Central memory CD4-positive, alpha-beta T cell (primary cell): ENCODE data around the gene MTOR.
"Not testable (repeated sequence)": the region's sequence is repeated elsewhere in the genome, so short reads cannot be mapped to it uniquely, and the experiment has no call there.

Experiments
- DNase-seq: peaks from one replicate; pipeline ENCODE4 v3.0.0; 2022

MTOR gene

GRCh38 chr1:11279630-11280029 is 17.3 kb upstream of the MTOR start:
- DNase-seq = no peak

- DNase-seq = no peak
Observed at GRCh38 chr1:11279152-11279551, 16.8 kb upstream of the MTOR start.

- peak; percentile 7 for DNase-seq
Observed at GRCh38 chr1:11273595-11274234, 11.4 kb upstream of the MTOR start.

DNA sequence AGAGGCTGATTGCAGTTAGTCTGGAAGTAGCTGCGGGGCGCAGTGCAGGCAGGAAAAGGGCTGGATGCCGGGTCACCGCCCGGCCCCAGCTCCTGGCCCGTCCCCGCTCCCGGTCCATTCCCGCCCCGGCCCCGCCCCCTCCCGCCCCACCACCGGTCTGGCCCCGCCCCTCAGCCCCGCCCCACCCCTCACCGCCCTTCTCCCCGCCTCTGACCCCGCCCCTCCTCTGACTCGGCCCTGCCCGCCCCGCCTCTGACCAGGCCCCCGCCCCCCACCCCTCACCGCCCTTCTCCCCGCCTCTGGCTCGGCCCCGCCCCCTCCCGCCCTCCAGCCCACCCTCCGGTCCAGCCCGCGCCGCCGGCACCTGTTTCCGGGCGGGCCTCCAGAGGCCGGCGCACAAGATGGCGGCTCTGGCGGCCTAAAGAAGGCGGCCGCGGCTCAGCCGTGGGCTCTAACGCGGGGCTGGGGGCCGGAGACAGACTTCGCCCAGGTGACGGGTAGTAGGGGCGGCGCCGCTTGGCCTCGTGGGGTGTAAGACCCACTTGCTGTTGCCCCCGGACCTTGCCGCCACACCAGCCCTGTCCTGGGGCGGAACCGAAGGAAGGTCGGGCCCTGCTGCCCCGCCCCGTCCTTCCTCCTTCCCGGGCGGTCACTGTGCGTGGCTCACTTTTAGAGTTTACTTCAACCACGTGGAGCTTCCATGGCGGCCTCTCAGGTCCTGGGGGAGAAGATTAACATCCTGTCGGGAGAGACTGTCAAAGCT is 10.7 kb upstream of the MTOR start, which contains the start of gene UBIAD1:
Gene UBIAD1, plus strand, starts transcription at position 367 of the 763 bp plus-strand sequence. Its CDS starts 334 bp downstream, at position 701.
- DNase-seq = peak; percentile 77

DNA sequence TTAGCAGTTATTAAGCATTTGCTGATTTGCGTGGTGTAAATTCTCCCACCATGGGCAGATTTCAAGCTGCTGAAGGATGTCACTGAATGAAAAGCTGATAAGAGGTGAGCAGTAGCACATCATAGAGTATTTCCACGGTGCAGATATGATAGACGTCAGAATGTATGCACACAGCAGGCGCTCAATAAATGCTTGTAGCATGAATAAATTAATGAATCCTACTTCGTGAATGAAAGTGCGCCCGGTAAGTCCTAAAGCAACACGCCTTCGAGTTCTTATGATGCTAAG is 10.1 kb upstream of the MTOR start:
- DNase-seq = no peak

DNA sequence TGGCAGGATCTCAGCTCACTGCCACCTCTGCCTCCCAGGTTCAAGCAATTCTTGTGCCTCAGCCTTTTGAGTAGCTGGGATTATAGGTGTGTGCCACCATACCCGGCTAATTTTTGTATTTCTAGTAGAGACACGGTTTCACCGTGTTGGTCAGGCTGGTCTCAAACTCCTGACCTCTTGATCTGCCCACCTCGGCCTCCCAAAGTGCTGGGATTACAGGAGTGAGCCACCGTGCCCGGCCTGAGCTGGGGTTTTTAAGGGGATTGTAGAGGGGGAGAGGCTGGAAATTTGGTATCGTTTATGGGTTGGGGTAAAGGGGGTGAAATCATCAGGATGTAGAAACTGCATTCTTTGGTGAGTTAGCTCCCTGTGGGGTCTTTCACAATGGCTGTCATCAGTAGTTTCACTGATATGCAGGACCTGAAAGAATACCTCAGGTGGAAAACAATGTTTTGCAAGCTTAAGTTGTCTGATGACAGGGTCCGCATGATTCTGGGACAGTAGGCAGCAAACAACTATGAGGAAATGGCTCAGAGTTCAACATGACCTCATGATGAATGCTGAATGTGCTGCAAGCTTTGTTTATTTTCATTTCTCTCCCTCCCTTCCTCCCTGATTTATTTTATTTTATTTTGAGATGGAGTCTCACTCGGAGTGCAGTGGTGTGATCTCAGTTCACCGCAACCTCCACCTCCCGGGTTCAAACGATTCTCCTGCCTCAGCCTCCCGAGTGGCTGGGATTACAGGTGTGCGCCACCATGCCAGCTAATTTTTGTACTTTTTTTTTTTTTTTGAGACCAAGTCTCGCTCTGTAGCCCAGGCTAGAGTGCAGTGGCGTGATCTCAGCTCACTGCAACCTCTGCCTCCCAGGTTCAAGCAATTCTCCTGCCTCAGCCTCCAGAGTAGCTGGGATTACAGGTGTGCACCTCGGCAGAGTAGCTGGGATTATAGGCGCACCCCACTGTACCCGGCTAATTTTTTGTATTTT is 5.3 kb upstream of the MTOR start:
- DNase-seq = not testable (repeated sequence)

- DNase-seq = no peak
Observed at GRCh38 chr1:11266268-11267074, 4.1 kb upstream of the MTOR start.

GRCh38 chr1:11256299-11256698 is 6.1 kb downstream of the MTOR start:
- DNase-seq = no peak

DNA sequence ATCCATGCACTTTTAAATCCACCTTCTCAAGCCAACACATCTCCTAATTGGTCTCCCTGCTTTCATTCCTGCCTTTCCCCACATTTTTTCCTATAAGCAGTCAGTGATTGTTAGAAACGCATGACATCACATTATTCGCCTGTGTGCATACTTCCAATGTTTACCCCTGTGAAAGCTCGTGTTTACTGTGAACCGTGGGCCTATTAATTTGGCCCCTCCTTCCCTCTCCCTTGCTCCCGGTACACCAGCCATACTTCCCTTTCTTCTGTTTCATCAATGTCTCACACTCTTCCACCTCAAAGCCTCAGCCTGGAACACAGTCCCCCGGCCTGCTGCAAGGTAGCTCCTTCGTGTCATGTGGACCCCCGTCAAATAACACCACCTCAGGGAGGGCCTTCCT is 9.1 kb downstream of the MTOR start:
- DNase-seq = no peak

GRCh38 chr1:11252538-11252937 is 9.8 kb downstream of the MTOR start:
- DNase-seq = no peak

- no peak for DNase-seq
Observed at GRCh38 chr1:11248169-11248568, 14.2 kb downstream of the MTOR start.

GRCh38 chr1:11245904-11246719 is 16.2 kb downstream of the MTOR start:
- peak; percentile 58 for DNase-seq

GRCh38 chr1:11245248-11245647 is 17.1 kb downstream of the MTOR start:
- DNase-seq = no peak

DNA sequence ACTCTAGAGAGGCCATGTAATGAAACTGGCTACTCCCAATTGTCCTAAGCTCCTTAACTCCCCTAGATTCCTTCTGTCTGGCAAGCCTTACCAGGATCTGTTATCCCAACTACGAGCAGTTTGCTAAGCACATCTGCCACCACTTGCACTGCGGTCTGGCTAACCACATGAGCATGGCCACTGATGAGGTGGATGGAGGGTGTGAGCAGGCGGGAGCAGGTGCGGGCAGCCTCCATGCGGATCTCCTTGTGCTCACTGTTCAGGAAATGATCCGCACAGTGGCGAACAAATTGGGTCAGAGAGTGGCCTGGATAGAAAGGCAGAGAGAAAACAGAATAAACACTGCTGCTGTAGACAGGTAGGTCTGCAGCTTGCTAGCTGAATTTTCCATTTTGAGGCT is 24.0 kb downstream of the MTOR start:
- DNase-seq = no peak

DNA sequence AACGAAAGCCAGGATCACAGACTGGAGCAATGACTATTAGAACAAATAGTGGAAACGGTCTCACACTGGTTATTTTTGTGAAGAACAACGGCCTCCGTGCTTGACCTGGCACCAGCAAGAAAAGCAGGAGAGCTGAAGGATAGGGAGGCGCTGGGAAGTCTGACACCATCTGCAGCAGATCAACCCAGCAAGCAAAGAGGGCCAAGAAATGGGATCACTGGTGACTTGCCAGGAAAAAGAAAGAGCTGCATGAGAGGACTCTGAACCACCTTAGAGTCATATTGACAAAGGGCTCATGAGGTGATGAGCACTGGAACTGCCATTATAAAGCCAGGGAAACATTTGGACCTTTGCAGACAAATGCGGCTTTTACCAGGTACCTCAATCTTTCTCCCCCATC is 25.0 kb downstream of the MTOR start:
- no peak for DNase-seq

GRCh38 chr1:11233208-11233607 is 29.1 kb downstream of the MTOR start:
- DNase-seq = no peak

DNA sequence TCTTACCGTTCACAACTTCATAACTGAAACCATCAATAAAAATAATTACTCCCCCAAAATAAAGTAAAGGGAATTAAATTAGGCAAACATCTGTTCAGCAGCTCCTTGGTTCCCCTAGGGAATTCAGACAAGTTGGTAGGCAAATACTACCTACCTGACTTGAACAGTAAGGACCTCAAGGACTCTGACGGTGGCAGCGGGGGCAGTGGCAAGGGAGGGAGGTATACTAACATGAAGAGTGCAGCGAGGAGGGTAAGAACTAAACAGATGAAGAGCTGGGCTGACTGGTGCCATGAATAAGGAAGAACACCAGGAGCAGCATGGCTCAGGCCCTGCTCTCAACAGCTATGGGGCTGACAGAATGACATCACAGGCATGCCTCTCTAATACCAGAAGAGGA is 33.1 kb downstream of the MTOR start:
- no peak for DNase-seq

DNA sequence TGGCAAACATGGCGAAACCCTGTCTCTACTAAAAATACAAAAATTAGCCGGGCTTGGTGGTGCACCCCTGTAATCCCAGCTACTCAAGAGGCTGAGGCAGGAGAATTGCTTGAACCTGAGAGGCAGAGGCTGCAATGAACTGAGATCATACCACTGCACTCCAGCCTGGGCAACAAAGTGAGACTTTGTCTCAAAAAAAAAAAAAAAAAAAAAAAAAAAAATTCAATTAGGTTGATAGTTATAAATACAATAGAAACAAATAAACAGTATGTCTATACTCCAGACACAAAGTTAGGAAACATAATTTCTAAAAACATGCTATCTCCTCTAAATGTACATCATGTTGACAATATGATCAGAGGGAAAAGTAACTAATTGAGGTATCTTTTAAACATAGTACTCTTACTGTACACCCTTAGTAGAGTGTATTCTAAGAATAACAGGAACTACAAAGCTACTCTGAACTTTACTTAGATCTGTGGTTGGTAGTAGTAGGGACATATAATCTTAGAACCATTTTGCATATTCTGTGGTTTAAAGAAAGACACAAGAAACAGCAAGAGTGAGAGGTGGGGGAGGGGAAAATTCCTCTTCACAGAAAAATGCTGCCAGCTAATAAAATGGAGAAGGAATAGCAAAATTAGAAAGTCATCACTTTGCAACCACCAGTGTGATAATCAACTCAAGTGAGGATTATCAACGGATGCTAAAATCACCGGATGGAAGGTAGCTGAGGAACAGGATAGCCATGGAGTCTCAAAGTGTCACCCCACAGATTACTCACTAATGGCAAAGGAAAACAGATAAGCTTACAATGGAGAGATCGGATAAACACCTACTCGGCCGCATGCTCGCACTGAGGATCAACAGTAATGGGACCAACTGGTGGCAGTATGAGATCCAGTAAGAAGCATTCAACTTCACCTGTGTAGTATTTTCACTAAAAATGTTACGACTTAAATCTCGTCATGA is 35.0 kb downstream of the MTOR start:
- DNase-seq = no peak

- no peak for DNase-seq
Observed at GRCh38 chr1:11216074-11216473, 46.3 kb downstream of the MTOR start.

DNA sequence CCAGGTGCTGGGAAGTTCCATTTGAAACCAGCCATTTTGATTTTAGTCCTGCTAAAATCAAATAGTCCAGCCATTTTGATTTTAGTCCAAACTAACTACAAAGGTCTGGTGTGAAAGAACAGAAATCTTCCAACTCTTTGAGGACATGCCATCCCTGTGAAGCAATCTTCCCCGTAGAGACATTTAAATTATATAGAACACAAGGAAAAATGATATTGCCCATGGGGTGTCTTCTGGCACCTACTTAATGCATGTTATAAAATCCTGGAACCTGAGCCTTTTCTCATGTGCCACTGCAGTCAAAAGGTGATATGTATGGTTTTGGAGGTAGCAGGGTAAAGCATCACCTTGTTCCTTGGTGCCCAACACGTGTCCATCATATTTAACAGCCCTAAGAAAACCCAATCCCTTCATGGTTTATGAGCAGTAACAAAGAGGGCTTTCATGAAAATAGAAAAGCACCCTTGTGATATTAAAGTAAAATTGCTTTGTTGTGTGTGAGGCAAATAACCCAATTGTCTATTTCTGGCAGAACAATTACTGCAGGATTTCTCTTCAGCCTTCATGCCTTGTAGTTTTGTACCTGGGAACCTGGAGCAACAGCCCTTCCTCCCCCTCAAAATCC is 46.9 kb downstream of the MTOR start:
- DNase-seq = no peak
